HepG2 (cell line): Measurements from ENCODE around the gene KCNF1. TPM values are rescaled to one million over a fixed set of nuclear protein-coding genes. Genes with fewer than 3 reads are reported as not detected.
A peak's percentile ranks its signal among the peaks of the same experiment; 100 is the strongest.

Experiments used
- ATAC-seq: fragments of 200-7000 bp; cut with Tn5 transposase; 3 replicates; pipeline ENCODE4 v1.9.1; 2020; ENCODE audit warnings: mild to moderate bottlenecking, moderate library complexity
- BruUV-seq: library from RNA; stranded (reverse); fragments of 400-500 nt; replicated peaks from 2 replicates; lab custom pipeline; 2021; lab: Mats Ljungman, UMichigan
- CTCF ChIA-PET: fragments of 300-600 bp; formaldehyde crosslinking; extraction: SDS; loops from one replicate; lab custom pipeline; 2021; ENCODE audit warnings: low total read pairs, inconsistent platforms, low intra/inter-chr PET ratio; lab: Yijun Ruan, JAX
- POLR2A ChIA-PET: fragments of 350-600 bp; sonication (Branson Sonifier 250); formaldehyde crosslinking; loops from one replicate; lab custom pipeline; 2020; ENCODE audit warnings: antibody characterized with exemption, inconsistent platforms; lab: Yijun Ruan, JAX
- DNase-seq: peaks from one replicate; pipeline ENCODE4 v3.0.0-alpha.2; 2015; ENCODE audit warnings: low spot score
- FAIRE-seq: peaks from 3 replicates; lab custom pipeline; 2011; peaks lifted over from hg19 to GRCh38; lab: Jason Lieb, UNC
- H2AFZ ChIP-seq: one replicate; pipeline ENCODE4 v1.6.1; 2011; ENCODE audit warnings: low read length, inconsistent platforms
- H3K27ac ChIP-seq: fragments of 300-600 bp; 3 replicates; pipeline ENCODE4 v1.8.0; 2011; ENCODE audit warnings: mixed run types, mild to moderate bottlenecking, mixed read lengths, low read length, inconsistent platforms; ENCODE audit not compliant: insufficient read depth; ENCODE audit errors: extremely low read length
- H3K27me3 ChIP-seq, 2 experiments: fragments of 200-600 bp in 1 of 2; 2 replicates in 1 of 2; 3 replicates in 1 of 2; pipeline versions ENCODE4 v1.6.0 to v1.8.0; 2011; ENCODE audit warnings: low read length in 2 of 2, mild to moderate bottlenecking in 2 of 2, moderate library complexity in 2 of 2, inconsistent platforms in 1 of 2; ENCODE audit not compliant: insufficient read depth in 2 of 2, control insufficient read depth in 1 of 2
- H3K36me3 ChIP-seq, 2 experiments: fragments of 200-600 bp in 1 of 2; replicated peaks in 1 of 2; 2 replicates in 1 of 2; 3 replicates in 1 of 2; pipeline versions ENCODE4 v1.5.1 to v1.8.0; 2011; ENCODE audit warnings: low read length in 2 of 2, inconsistent platforms in 1 of 2; ENCODE audit not compliant: insufficient read depth in 2 of 2, control insufficient read depth in 1 of 2
- H3K4me1 ChIP-seq: 2 replicates; pipeline ENCODE4 v1.5.1; 2012; ENCODE audit warnings: low read length, inconsistent platforms; ENCODE audit not compliant: insufficient read depth
- H3K4me2 ChIP-seq: 2 replicates; pipeline ENCODE4 v1.6.0; 2011; ENCODE audit warnings: low read depth, low read length, inconsistent platforms
- H3K4me3 ChIP-seq, 3 experiments: fragments of 200-600 bp in 1 of 3; sonication (generic), shearing (Covaris generic) in 1 of 3; replicated peaks in 1 of 3; 2 replicates each; pipeline ENCODE4 v1.5.1; 2011 to 2016; ENCODE audit warnings: low read length in 3 of 3, inconsistent platforms in 2 of 3, low read depth in 2 of 3, mild to moderate bottlenecking in 2 of 3, control low read depth in 1 of 3, mixed read lengths in 1 of 3; ENCODE audit not compliant: insufficient read depth in 1 of 3
- H3K79me2 ChIP-seq: one replicate; pipeline ENCODE4 v1.6.1; 2011; ENCODE audit warnings: low read length, inconsistent platforms; ENCODE audit not compliant: insufficient read depth
- H3K9ac ChIP-seq: 2 replicates; pipeline ENCODE4 v1.6.0; 2011; ENCODE audit warnings: mild to moderate bottlenecking, low read depth, low read length, inconsistent platforms; ENCODE audit not compliant: insufficient read depth
- H3K9me3 ChIP-seq: 2 replicates; pipeline ENCODE4 v1.5.1; 2012; ENCODE audit warnings: mild to moderate bottlenecking, low read length
- H4K20me1 ChIP-seq: 2 replicates; pipeline ENCODE4 v1.6.0; 2011; ENCODE audit warnings: inconsistent platforms, mild to moderate bottlenecking, low read length, moderate library complexity; ENCODE audit not compliant: insufficient read depth
- ATF7 ChIP-seq, 2 experiments: fragments of 450-650 bp in 1 of 2; sonication (generic) in 1 of 2; formaldehyde crosslinking in 1 of 2; IDR thresholded peaks; 2 replicates each; pipeline versions ENCODE4 v1.4.0 to v1.6.1; 2016 to 2020; ENCODE audit warnings: antibody characterized with exemption in 1 of 2, mild to moderate bottlenecking in 1 of 2, missing genetic modification reagents in 1 of 2
- CREB1 ChIP-seq, 2 experiments: fragments of 450-650 bp in 1 of 2; IDR thresholded peaks; 2 replicates each; pipeline ENCODE4 v1.6.1; 2016 to 2017; ENCODE audit warnings: control low read depth in 1 of 2, mild to moderate bottlenecking in 1 of 2, missing compliant biosample characterization in 1 of 2, missing genetic modification characterization in 1 of 2
- FOSL2 ChIP-seq: sonication (generic); formaldehyde crosslinking; IDR thresholded peaks from 2 replicates; pipeline ENCODE4 v1.4.0; 2020; ENCODE audit warnings: missing genetic modification reagents
- RXRA ChIP-seq: sonication (generic); formaldehyde crosslinking; IDR thresholded peaks from 2 replicates; pipeline ENCODE4 v1.5.1; 2020; ENCODE audit warnings: missing genetic modification reagents
- ZKSCAN8 ChIP-seq: IDR thresholded peaks from 2 replicates; pipeline ENCODE4 v1.6.1; 2016; ENCODE audit warnings: borderline replicate concordance, missing genetic modification reagents, missing compliant biosample characterization
- ZNF496 ChIP-seq: sonication (generic); formaldehyde crosslinking; IDR thresholded peaks from 2 replicates; pipeline ENCODE4 v1.8.1; 2023; ENCODE audit warnings: mild to moderate bottlenecking, moderate library complexity, missing genetic modification reagents; ENCODE audit not compliant: insufficient replicate concordance
- ZNF713 ChIP-seq: sonication (generic); formaldehyde crosslinking; IDR thresholded peaks from 2 replicates; pipeline ENCODE4 v1.4.0; 2020; ENCODE audit warnings: mild to moderate bottlenecking, missing genetic modification reagents
- ZNF749 ChIP-seq: sonication (generic); formaldehyde crosslinking; IDR thresholded peaks from 2 replicates; pipeline ENCODE4 v1.8.0; 2022; ENCODE audit warnings: mild to moderate bottlenecking, missing genetic modification reagents, moderate library complexity, borderline replicate concordance
- WGBS: methylation state at CpG from one replicate; pipeline ENCODE4 v1.1.6; 2017; ENCODE audit warnings: low lambda C conversion rate; 5-methylcytosine and 5-hydroxymethylcytosine counted together
- in situ Hi-C: cut with HindIII; loops from 2 replicates; pipeline ENCODE4 v1.10.0; 2017; ENCODE audit warnings: low pct_unique_long_range_greater_than_20kb; ENCODE audit not compliant: extremely low pct_ligation_motif_present
- intact Hi-C: fragments of 100-400 bp; cut with micrococcal nuclease; formaldehyde crosslinking; loops from one replicate; pipeline ENCODE4 v1.10.0; 2022; ENCODE audit not compliant: unreplicated experiment
- polyA plus RNA-seq, 8 experiments: library from polyadenylated mRNA; depleted of rRNA in 3 of 8; stranded (reverse) in 7 of 8; unstranded in 1 of 8; fragments of >200 nt; fragmentation: Illumina TruSeq in 4 of 8; extraction: Trizol in 4 of 8; gene quantifications; 2 replicates each; pipeline versions ENCODE4 v1.2.1 to v1.2.3, GENCODE V29; 2011 to 2016; ENCODE audit warnings: low read depth in 4 of 8, missing spikeins in 1 of 8, mixed read lengths in 1 of 8; ENCODE audit not compliant: insufficient read depth in 1 of 8
- total RNA-seq, 5 experiments: library from RNA; depleted of rRNA; stranded (reverse); fragments of >200 nt; fragmentation: Illumina TruSeq; extraction: Trizol; gene quantifications; 2 replicates each; pipeline ENCODE4 v1.2.3, GENCODE V29; 2016; ENCODE audit warnings: low read depth in 1 of 5
- TF ChIP-seq, protein P1 (sequence below): sonication (generic); formaldehyde crosslinking; IDR thresholded peaks from 2 replicates; pipeline ENCODE4 v1.9.0; 2021; ENCODE audit warnings: missing genetic modification reagents, mild to moderate bottlenecking, borderline replicate concordance
- TF ChIP-seq, protein P2 (sequence below): IDR thresholded peaks from 2 replicates; pipeline ENCODE4 v1.6.1; 2016; ENCODE audit warnings: missing compliant biosample characterization, missing genetic modification reagents, borderline replicate concordance

KCNF1 gene
- total and polyA plus RNA-seq, 2 of the 13 experiments (the other 11 are each of a cell fraction or from before 2014, with no cell fraction given), result 0.09 to 0.12 TPM

DNA sequence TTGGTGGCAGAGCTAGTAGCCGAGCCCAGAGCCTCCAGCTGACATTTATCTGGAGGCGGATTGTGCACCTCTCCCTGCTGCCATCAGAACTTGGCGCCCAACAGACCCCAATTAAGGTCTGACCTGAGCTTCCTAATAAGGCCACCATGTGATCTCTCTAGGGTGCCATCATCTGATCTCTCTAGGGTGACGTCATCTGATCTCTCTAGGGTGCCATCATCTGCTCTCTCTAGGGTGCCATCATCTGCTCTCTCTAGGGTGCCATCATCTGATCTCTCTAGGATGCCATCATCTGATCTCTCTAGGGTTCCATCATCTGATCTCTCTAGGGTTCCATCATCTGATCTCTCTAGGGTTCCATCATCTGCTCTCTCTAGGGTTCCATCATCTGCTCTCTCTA is 6.2 kb downstream of the KCNF1 start:
- no peaks in the 10 kb centered on the region for H3K36me3 ChIP-seq
- ATAC-seq (no peak), DNase-seq (no peak), FAIRE-seq (no peak)
- BruUV-seq, result no TSS peak
- intact Hi-C loops (loop anchor here (10.0 kb wide), 1 partner anchor 207 kb away; no protein-coding TSS in a partner anchor), in situ Hi-C loops (no loop called here)
- ChIA-PET CTCF (no interaction called here), POLR2A (no interaction called here)
- no peaks in the 10 kb centered on the region for H4K20me1 ChIP-seq
- no peak overlapping the region for H3K4me3 ChIP-seq
- no peaks in the 10 kb centered on the region for H3K79me2 ChIP-seq
- H3K27me3 ChIP-seq, result peaks cover 14 to 94% of the 10 kb centered on the region in 2 experiments
- H3K9ac ChIP-seq, result no peak overlapping the region
- H3K9me3 ChIP-seq, result no peaks in the 10 kb centered on the region
- peak; percentile 94 for TF ChIP-seq CREB1 (IDR thresholded peaks at IDR 0.05)
- TF ChIP-seq CREB1 (CRISPR knock-in tag; IDR thresholded peaks at IDR 0.05), result no peak
- peak; percentile 99 for TF ChIP-seq ATF7 (IDR thresholded peaks at IDR 0.05)
- no peak for TF ChIP-seq ATF7 (CRISPR knock-in tag; IDR thresholded peaks at IDR 0.05)
- no peak for TF ChIP-seq RXRA (CRISPR knock-in tag)
- no peak overlapping the region for H3K27ac ChIP-seq
- 20% methylated on average over 4 of the region's 4 CpGs for WGBS
- H3K4me2 ChIP-seq, result no peak overlapping the region
- H2AFZ ChIP-seq, result no peak overlapping the region
- H3K4me1 ChIP-seq, result no peaks in the 10 kb centered on the region

DNA sequence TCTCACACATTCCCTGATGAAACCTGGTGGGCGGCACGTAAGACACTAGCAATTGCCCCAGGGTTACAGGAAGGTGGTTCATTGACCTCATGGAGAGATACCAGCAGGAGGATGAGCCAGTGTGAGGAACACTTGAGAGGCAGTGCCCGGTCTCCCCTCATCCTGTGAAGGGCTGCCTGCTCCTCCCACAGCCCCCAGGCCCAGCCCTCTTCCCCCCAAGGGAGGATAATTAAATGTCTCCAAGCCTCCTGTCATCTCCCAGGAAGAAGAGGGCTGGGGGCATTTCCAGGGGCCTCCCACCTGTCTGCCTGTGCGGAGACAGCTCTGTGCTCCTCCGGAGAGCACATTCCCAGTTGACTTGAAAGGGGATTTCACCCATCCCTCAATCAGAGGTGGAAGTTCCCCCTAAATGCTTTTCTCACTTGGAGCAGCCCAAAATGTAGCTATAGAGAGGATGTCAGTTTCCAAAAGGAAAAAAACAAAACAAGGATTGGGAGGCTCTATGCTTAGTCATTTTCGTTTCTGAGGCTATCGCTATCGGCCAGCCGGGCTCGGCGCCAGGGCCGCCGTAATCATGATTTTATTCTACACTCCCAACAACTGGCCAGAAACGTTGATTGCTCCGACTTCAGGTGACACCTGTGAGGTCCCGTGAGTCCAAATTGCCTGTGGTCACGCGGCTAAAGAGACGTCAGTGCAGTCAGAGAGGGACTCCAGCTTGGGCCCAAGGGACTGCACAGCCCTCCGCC is 7.1 kb downstream of the KCNF1 start:
- intact Hi-C loops, result loop anchor here (10.0 kb wide), 1 partner anchor 206 kb away; no protein-coding TSS in a partner anchor
- DNase-seq (no peak), ATAC-seq (no peak), FAIRE-seq (no peak)
- H3K27ac ChIP-seq, result no peak overlapping the region
- 45% methylated on average over 18 of the region's 20 CpGs for WGBS
- no peaks in the 10 kb centered on the region for H3K4me1 ChIP-seq
- H2AFZ ChIP-seq, result no peak overlapping the region
- no TSS peak for BruUV-seq
- CTCF ChIA-PET, result no interaction called here
- no peaks in the 10 kb centered on the region; the same call in 1 of the 2 replicates for H4K20me1 ChIP-seq
- H3K27me3 ChIP-seq, result peaks cover 15 to 93% of the 10 kb centered on the region in 2 experiments
- H3K4me2 ChIP-seq, result no peak overlapping the region
- POLR2A ChIA-PET, result no interaction called here
- H3K9me3 ChIP-seq, result no peaks in the 10 kb centered on the region
- in situ Hi-C loops, result no loop called here
- H3K36me3 ChIP-seq, result no peaks in the 10 kb centered on the region
- no peak overlapping the region for H3K4me3 ChIP-seq
- H3K9ac ChIP-seq, result no peak overlapping the region
- no peaks in the 10 kb centered on the region for H3K79me2 ChIP-seq
- TF ChIP-seq ZNF713 (CRISPR knock-in tag), result no peak
- TF ChIP-seq ZKSCAN8 (CRISPR knock-in tag), result no peak
- TF ChIP-seq ZNF749, result no peak
- TF ChIP-seq ZNF496 (CRISPR knock-in tag), result no peak
- TF ChIP-seq FOSL2 (CRISPR knock-in tag), result no peak
- TF ChIP-seq, protein P1, sequence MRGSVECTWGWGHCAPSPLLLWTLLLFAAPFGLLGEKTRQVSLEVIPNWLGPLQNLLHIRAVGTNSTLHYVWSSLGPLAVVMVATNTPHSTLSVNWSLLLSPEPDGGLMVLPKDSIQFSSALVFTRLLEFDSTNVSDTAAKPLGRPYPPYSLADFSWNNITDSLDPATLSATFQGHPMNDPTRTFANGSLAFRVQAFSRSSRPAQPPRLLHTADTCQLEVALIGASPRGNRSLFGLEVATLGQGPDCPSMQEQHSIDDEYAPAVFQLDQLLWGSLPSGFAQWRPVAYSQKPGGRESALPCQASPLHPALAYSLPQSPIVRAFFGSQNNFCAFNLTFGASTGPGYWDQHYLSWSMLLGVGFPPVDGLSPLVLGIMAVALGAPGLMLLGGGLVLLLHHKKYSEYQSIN (CRISPR knock-in tag), result no peak
- TF ChIP-seq, protein P2, sequence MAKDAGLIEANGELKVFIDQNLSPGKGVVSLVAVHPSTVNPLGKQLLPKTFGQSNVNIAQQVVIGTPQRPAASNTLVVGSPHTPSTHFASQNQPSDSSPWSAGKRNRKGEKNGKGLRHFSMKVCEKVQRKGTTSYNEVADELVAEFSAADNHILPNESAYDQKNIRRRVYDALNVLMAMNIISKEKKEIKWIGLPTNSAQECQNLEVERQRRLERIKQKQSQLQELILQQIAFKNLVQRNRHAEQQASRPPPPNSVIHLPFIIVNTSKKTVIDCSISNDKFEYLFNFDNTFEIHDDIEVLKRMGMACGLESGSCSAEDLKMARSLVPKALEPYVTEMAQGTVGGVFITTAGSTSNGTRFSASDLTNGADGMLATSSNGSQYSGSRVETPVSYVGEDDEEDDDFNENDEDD (CRISPR knock-in tag), result no peak
